ENCODE measurements around the gene DOP1B. TPM values are rescaled to one million over a fixed set of nuclear protein-coding genes. Genes with fewer than 3 reads are reported as not detected.

The DOP1B gene
- total and polyA plus RNA-seq, 10 donors: 2.9 to 29.2 (median 21.9) TPM

DNA sequence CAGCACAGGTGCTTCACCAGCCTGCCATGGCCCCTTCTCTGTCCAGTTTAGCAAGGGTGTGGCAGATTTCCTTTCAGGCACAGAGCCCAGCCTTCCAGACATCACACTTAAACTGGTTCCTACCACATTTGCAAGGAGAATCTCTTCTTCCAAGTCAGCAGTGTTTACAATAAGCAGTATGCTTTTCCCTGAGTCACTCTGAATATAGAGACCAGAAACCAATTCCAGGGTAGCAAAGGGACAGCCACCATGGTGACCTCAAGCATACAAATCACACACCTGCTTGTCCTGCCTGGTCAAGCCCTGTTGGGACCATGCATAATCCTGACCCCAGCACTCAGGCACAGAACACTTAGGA is 30.4 kb upstream of the DOP1B start:
- Histone ChIP-seq H3K9me3 (no peaks in the 10 kb centered on the region), H3K4me1 (peaks cover 0 to 30% (median 6%) of the 10 kb centered on the region in 6 donors), H3K36me3 (no peaks in the 10 kb centered on the region), H3K27me3 (replicated peaks in 1 of 7) (no peaks in the 10 kb centered on the region), H3K27ac (peak overlapping the region in 1 of 8 donors; percentile 37), H3K4me3 (no peak overlapping the region)
- no peak for DNase-seq
- TF ChIP-seq POLR2A (IDR thresholded peaks at IDR 0.05): no peak
- no peak for TF ChIP-seq POLR2AphosphoS5 (IDR thresholded peaks at IDR 0.05)
- TF ChIP-seq, protein P1, sequence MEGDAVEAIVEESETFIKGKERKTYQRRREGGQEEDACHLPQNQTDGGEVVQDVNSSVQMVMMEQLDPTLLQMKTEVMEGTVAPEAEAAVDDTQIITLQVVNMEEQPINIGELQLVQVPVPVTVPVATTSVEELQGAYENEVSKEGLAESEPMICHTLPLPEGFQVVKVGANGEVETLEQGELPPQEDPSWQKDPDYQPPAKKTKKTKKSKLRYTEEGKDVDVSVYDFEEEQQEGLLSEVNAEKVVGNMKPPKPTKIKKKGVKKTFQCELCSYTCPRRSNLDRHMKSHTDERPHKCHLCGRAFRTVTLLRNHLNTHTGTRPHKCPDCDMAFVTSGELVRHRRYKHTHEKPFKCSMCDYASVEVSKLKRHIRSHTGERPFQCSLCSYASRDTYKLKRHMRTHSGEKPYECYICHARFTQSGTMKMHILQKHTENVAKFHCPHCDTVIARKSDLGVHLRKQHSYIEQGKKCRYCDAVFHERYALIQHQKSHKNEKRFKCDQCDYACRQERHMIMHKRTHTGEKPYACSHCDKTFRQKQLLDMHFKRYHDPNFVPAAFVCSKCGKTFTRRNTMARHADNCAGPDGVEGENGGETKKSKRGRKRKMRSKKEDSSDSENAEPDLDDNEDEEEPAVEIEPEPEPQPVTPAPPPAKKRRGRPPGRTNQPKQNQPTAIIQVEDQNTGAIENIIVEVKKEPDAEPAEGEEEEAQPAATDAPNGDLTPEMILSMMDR (IDR thresholded peaks at IDR 0.05 in 8 of 11, conservative IDR thresholded peaks at IDR 0.05 in 3 of 11): no peak
- intact Hi-C loops (cut with DNase I; ENCODE audit: low total_unique reads): no loop called here

DNA sequence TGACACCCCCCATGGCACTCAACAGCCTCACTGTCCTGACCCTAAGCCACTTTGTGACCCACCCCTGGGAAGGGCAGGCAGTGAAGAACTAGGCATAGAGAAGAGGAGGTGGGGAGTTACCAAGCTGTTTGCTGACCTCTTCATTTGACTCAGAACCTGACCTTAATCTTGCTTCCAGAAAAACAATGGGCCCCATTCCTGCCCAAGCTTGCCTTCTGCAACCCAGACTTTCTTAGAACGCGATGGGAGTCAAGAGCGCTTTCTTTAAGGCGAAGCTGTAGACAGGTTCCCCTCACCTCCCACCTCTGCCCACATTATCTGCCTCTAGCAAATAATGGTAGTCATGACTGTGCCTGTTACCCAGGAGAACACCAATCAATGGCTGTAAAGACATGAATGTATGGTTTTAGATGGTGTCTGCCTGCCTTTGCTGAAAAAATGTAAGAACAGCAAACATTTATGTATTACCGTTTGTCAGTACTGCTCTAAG is 30.0 kb upstream of the DOP1B start:
- peaks cover 0 to 30% (median 6%) of the 10 kb centered on the region in 6 donors for H3K4me1 ChIP-seq
- TF ChIP-seq, protein P1 (IDR thresholded peaks at IDR 0.05 in 8 of 11, conservative IDR thresholded peaks at IDR 0.05 in 3 of 11): no peak
- TF ChIP-seq POLR2A (IDR thresholded peaks at IDR 0.05) (no peak), POLR2AphosphoS5 (IDR thresholded peaks at IDR 0.05) (no peak)
- no peak for DNase-seq
- H3K9me3 ChIP-seq: no peaks in the 10 kb centered on the region
- no peaks in the 10 kb centered on the region for H3K27me3 ChIP-seq (replicated peaks in 1 of 7)
- no peak overlapping the region for H3K27ac ChIP-seq
- H3K36me3 ChIP-seq: no peaks in the 10 kb centered on the region
- H3K4me3 ChIP-seq: no peak overlapping the region
- intact Hi-C loops (cut with DNase I; ENCODE audit: low total_unique reads): no loop called here
- WGBS, 5 donors: 95 to 99% (median 98%) methylated on average over 5 of the region's 5 CpGs

DNA sequence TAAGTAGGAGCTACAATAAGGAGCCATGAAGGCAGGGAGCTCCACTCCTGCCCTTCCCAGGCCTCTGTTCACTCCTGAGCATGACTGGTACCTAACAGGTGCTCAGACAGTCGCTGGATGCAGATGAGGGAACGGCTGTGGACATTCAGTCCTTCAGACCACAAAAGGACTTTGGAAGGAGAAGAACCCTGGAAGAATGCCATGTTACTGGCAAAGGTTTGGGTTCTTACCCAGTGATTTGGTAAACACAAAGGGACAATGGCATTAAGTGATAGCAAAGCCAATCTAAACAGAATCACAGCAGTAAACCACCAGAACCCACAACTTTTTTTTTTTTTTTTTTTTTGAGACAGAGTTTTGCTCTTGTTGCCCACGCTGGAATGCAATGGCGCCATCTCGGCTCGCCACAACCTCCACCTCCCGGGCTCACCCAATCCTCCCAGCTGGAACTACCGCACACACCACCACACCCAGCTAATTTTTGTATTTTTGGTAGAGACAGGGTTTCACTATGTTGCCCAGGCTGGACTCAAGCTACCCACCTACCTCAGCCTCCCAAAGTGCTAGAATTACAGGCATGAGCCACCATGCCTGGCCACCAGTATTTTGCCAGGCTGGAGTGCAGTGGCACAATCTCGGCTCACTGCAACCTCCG is 29.2 kb upstream of the DOP1B start:
- no peak overlapping the region for H3K27ac ChIP-seq
- no peaks in the 10 kb centered on the region for H3K27me3 ChIP-seq (replicated peaks in 1 of 7)
- TF ChIP-seq POLR2AphosphoS5 (IDR thresholded peaks at IDR 0.05) (no peak), POLR2A (IDR thresholded peaks at IDR 0.05) (no peak)
- TF ChIP-seq, protein P1 (IDR thresholded peaks at IDR 0.05 in 8 of 11, conservative IDR thresholded peaks at IDR 0.05 in 3 of 11): no peak
- peaks cover 0 to 30% (median 6%) of the 10 kb centered on the region in 6 donors for H3K4me1 ChIP-seq
- intact Hi-C loops (cut with DNase I; ENCODE audit: low total_unique reads): no loop called here
- 83 to 96% (median 86%) methylated on average over 10 of the region's 10 CpGs for WGBS, 5 donors
- H3K36me3 ChIP-seq: no peaks in the 10 kb centered on the region
- no peaks in the 10 kb centered on the region for H3K9me3 ChIP-seq
- H3K4me3 ChIP-seq: no peak overlapping the region
- no peak for DNase-seq

DNA sequence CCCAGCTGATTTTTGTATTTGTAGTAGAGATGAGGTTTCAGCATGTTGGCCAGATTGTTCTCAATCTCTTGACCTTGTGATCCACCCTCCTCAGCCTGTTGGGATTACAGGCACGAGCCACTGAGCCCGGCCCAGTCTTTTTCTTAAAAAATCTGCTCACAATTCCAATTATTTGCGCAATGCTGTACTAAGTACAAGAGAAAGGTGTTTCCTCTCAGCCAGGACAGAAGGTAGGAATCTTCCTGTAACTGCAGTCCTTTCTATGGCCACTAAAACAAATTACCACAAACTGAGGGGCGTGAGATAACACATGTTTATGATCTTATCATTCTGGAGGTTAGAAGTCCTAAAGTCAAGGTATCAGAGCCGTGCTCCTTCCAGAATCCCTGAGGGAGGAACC is 28.6 kb upstream of the DOP1B start:
- Histone ChIP-seq H3K27me3 (replicated peaks in 1 of 7) (peaks cover 0 to 4% (median 0%) of the 10 kb centered on the region in 7 donors), H3K4me3 (no peak overlapping the region), H3K36me3 (no peaks in the 10 kb centered on the region), H3K9me3 (no peaks in the 10 kb centered on the region), H3K4me1 (peaks cover 0 to 30% (median 6%) of the 10 kb centered on the region in 6 donors), H3K27ac (no peak overlapping the region)
- intact Hi-C loops (cut with DNase I; ENCODE audit: low total_unique reads): no loop called here
- TF ChIP-seq POLR2A (IDR thresholded peaks at IDR 0.05) (no peak), POLR2AphosphoS5 (IDR thresholded peaks at IDR 0.05) (no peak)
- TF ChIP-seq, protein P1 (IDR thresholded peaks at IDR 0.05 in 8 of 11, conservative IDR thresholded peaks at IDR 0.05 in 3 of 11): no peak
- no peak for DNase-seq
- WGBS, 5 donors: 77 to 87% (median 83%) methylated on average over 5 of the region's 5 CpGs

Measured in spleen (tissue), 11 donors.